HG02885 (cell line): Measurements from ENCODE around the gene MAST4.

Experiments
- ATAC-seq: cut with Tn5 transposase; IDR thresholded peaks from one replicate; pipeline ENCODE4 v1.9.1; 2021; ENCODE audit warnings: mild to moderate bottlenecking; ENCODE audit not compliant: unreplicated experiment, poor library complexity

MAST4 gene

GRCh38 chr5:67002832-67003684 is 406.9 kb downstream of the MAST4 start:
- ATAC-seq, result no peak

GRCh38 chr5:67003685-67003934 is 407.4 kb downstream of the MAST4 start:
- ATAC-seq, result no peak

GRCh38 chr5:67003935-67004729 is 407.9 kb downstream of the MAST4 start:
- ATAC-seq, result peak; percentile 50

GRCh38 chr5:67004730-67005350 is 408.6 kb downstream of the MAST4 start:
- ATAC-seq, result no peak

GRCh38 chr5:67005737-67006499 is 409.7 kb downstream of the MAST4 start:
- no peak for ATAC-seq

- no peak for ATAC-seq
Observed at GRCh38 chr5:67006500-67006848, 410.3 kb downstream of the MAST4 start.

- ATAC-seq, result no peak
Observed at GRCh38 chr5:67009028-67009427, 412.8 kb downstream of the MAST4 start.

- no peak for ATAC-seq
Observed at GRCh38 chr5:67010684-67011409, 414.7 kb downstream of the MAST4 start.

GRCh38 chr5:67011422-67011821 is 415.2 kb downstream of the MAST4 start:
- no peak for ATAC-seq

GRCh38 chr5:67012171-67012570 is 416.0 kb downstream of the MAST4 start:
- no peak for ATAC-seq

GRCh38 chr5:67013719-67014118 is 417.5 kb downstream of the MAST4 start:
- ATAC-seq, result no peak

- ATAC-seq, result no peak
Observed at GRCh38 chr5:67014191-67014590, 418.0 kb downstream of the MAST4 start.

GRCh38 chr5:67014957-67015400 is 418.8 kb downstream of the MAST4 start:
- ATAC-seq, result no peak

- no peak for ATAC-seq
Observed at GRCh38 chr5:67015541-67016191, 419.5 kb downstream of the MAST4 start.

- no peak for ATAC-seq
Observed at GRCh38 chr5:67019065-67019845, 423.1 kb downstream of the MAST4 start.

- no peak for ATAC-seq
Observed at GRCh38 chr5:67020096-67020615, 424.0 kb downstream of the MAST4 start.

- ATAC-seq, result no peak
Observed at GRCh38 chr5:67021031-67021430, 424.8 kb downstream of the MAST4 start.

GRCh38 chr5:67021521-67021920 is 425.3 kb downstream of the MAST4 start:
- ATAC-seq, result peak; percentile 77
